Forelimb muscle (tissue), 1 donor: ENCODE data around the gene ADCYAP1R1. TPM values are rescaled to one million over a fixed set of nuclear protein-coding genes. Genes with fewer than 3 reads are reported as not detected.

Experiments used
- DNase-seq: peaks from one replicate; pipeline ENCODE4 v3.0.0-alpha.2; 2013; ENCODE audit warnings: low read depth
- polyA plus RNA-seq: library from polyadenylated mRNA; unstranded; fragments of 120-200 nt; gene quantifications from one replicate; pipeline ENCODE4 v1.2.1, GENCODE V29; 2013; ENCODE audit not compliant: insufficient read length

ADCYAP1R1 gene
- 6.7 TPM for polyA plus RNA-seq

DNA sequence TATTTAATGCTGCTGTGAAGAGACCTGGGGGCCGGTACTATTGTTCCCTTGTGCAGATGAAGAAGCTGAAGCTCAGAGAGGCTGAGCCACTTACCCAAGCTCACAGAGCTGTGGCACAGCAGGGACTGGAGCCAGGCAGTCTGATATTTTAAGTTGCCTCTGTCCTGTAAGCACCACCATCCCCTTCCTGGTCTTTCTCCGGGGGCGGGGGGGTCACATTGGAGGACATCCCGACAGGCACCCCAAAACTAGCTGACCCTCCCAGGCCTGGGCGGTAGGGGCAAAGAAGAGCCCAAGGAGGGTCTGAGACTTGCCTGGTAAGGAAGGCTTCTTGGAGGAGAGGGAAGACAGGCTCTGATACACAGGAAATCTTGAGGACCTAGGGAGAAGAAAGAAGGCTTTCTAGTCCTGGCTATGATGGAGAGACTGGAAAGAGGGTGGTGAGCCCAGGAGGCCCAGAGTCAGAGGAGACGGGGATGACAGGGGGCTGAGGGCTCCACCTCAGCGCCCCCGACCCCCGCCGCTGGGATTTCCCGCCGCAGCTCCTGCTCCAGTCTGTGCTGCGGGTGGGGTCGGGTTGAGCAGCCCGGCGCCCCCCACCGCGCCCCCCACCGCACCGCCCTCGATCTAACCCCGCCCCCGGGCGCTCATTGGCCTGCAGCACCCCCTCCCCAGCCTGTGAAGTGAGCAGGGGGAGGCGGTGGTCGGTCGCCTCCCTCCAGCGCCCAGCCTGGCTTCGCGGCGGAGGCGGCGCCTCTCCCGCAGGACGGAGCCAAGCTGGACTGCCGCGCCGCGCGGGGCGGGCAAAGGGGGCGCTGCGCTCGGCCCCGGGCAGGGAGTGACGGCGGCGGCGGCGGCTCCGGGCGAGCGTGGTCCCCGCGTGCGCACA is at the start of gene ADCYAP1R1:
TSS of gene ADCYAP1R1 (plus strand) at position 711 of the 889 bp plus-strand sequence. CDS start 10,957 bp downstream, outside the sequence.
- DNase-seq, result no peak

DNA sequence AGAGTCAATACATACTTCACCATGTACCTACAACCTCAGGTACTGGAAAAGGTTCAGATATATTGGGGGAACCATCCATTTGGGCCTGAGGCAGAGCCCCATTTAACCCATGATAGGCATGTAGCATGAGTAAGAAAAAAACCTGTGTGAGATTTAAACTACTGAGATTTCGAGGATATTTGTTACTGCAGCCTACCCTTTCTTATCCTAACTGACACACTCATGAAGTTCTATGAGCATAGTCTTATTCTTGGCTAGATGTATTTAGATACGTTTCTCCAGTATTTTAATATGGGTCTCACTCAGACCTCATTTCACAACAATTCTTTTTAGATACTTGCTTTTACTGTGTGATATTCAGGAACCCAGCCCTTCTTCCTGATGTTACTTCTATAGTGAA is 49.0 kb upstream of the ADCYAP1R1 start:
- no peak for DNase-seq

DNA sequence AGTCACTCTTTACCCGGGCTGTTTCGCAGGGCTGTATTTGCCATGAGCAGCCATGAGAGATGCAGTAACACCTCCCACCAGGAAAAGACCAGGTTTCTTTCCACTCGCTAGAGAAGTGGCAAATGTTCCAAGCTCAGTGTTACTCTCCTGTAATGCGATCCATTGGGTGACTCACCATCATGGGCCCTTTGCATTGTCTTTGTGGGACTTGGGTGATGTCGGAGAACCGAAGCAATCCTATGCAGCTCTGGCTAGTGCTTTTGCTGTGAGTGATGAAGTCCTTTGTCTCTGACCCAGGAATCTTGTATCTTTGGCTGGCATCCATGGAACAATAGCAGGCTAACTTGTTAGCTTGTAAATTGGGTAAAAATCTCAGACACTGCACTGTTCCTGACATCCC is 48.4 kb upstream of the ADCYAP1R1 start:
- DNase-seq, result no peak

DNA sequence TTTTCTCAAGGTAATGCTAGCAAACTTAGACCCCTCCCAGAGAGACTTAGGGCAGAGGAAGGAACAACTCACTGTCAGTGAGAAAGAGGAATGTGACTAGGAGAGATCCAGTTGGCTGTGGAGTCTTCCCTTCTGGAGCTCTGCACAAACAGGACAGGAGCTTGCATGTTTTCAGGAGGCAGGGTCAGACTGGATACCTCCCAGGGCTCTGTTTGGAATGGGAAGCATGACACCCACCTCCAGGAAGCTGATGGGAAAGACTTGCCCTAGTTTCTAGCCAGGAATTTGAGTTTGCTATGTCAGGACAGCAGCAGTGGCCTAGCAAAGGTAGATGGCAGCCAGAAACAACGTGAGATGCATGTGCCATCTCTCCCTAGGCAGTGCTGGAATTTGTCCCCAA is 47.7 kb upstream of the ADCYAP1R1 start:
- DNase-seq, result no peak

DNA sequence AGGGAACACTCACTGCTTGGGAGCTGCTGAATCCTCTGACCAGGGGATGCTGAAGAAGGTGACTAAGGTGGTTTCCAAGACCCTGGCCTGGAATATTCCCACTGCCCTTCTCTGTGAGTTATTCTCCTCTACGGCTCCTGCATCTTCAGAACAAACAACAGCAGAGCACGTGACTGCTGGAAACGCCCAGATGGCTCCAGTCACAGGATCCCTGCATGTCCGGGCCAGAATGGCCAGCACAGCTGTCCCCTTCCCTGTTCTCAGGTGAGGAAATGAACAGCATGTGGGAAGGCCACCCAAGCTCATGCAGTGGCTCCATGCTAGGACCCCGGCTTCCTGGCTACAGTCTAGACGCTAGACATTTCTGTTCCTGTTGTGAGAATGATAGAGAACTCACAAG is 45.3 kb upstream of the ADCYAP1R1 start:
- DNase-seq, result no peak

DNA sequence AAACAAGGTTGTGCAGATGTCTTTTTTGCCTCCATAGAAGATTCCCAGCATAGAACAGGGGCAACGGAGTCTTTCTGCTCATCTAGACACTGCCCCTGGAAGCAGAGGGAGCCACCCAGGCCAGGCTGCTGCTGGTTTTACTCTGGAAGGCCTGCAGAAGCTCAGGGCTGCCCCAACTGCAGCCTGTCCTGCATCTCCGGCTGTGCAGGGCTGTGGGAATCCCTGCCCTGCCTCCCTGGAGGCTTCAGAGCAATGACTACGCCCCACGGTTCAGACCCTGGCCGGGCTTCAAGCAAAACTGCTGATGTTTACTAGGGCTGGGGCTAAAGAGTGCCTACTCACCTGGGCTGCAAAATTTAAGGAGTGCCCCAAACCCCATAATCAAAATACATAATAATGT is 44.5 kb upstream of the ADCYAP1R1 start:
- no peak for DNase-seq

DNA sequence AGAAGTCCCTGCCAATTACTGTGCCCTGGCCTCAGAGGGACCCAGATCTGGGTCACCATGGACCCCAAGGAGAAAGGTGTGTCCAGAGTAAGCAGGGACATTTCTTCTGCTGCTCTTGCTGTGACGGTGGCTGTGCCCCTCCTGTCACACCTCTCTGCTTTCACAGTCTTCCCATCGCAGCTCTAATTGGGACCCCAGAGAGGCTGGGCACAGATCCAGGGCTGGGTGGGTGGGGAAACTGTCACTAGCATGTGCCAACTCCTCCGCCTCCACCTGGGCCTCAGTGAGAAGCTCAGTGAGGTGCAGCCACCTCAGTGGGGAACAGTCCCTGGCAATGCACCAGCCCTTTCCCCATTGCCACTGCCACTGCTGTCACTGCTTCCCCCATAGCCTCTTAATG is 37.3 kb upstream of the ADCYAP1R1 start:
- DNase-seq, result no peak

DNA sequence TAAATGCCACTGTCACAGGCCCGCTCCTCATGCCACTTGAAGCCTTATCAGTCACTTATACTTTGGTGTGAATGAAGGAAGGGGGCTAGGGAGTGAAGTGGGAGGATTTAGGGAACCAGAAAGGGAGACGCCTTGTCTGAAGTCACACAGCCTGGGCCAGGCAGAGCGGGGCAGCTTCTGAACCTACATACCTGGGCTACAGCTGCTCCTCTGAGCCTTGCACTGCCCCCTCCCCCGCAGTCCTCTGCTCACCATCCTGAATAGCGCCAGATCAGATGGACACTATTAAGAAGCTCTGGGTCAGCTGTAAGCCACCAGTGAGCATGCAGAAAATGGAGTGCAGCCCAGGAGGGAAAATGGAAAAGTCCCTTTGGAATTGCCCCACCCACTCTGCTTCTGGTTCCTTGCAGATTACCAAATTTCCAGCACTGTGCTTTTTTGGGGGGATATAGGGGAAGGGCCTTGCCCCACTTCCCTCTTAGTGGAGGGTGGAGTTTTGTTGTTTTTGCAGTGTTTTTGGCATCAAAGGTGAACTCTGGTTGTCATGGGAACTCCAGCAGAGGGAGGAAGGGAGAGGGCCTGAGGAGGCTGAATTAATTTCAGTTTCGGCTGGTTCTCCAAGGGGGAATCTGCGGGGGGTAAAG is 35.0 kb upstream of the ADCYAP1R1 start:
- no peak for DNase-seq

DNA sequence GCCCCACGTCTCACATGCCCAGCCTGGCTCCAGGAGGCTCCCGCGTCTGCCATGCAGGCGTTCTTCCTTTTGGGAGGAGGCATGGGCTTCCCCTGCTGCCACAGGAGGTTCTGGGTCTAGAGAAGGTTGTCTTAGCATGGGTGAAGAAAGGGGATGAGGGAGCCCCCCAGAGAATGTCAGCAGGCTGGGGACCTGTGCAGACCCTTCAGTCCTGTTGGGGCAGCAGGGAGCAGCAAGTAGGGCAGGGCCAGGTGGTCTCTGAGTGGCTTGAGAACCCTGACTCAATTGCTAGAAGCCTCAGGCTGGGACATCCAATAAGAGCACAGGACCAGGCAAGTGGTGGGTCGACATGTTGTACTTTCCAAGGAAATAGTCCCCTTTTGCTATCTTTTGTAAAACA is 34.4 kb upstream of the ADCYAP1R1 start:
- DNase-seq, result no peak

DNA sequence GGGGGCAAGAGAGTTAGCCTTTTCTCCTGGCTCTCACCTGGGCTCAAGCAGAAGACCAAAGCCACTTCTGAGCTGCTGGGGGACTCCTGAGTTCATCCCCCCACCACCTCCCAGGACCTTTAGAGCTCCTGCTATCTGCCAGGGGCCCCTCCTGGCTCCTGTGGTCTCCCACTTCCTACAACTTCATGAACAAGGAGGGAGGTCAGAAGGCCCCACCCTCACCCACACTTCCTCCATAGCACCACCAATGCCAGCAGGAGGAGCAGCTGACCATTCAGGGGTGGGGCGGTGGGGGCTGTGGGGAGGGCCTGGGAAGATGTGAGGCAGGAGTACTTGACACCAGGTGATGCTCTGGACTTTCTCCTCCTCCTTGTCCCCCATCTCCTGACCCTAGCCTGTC is 32.6 kb upstream of the ADCYAP1R1 start:
- no peak for DNase-seq

DNA sequence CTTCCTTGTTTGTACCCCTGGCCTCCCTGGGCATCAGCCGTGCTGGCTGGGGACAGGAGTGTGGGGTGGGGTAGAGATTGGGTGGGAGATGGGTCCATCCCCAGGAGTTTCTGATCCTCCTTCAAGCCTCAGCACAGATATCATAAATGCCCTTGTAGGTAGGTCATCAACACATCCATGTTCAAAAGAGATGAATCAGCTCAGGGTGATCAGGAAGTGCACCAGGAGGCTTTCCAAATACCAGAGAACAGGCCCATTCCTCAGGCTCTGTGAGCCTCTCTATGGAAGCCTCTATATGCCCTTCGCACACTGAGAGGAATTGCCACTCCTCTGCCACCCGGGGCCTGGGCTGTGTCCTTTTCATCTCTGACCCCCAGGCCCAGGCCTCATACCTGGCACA is 31.9 kb upstream of the ADCYAP1R1 start:
- no peak for DNase-seq

DNA sequence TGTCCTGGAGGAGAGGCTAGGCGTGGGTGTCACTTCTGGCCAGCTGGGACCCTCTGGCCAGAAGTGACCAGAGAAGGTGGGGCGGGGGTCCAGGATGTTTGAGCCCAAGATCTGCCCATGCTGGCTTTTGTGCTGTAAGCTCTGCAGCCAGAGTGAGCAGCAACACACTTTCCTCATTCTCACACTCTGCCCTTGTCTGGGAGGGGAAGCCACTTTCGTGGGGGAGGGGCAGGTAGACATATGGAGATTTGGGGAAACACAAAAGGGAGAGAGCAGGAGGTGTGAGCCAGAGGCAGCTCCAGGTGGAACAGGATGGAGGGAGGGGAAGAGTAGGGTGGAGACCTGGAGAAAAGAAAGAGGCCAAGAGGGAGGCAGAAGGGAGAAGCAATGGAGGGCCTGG is 31.5 kb upstream of the ADCYAP1R1 start:
- no peak for DNase-seq

DNA sequence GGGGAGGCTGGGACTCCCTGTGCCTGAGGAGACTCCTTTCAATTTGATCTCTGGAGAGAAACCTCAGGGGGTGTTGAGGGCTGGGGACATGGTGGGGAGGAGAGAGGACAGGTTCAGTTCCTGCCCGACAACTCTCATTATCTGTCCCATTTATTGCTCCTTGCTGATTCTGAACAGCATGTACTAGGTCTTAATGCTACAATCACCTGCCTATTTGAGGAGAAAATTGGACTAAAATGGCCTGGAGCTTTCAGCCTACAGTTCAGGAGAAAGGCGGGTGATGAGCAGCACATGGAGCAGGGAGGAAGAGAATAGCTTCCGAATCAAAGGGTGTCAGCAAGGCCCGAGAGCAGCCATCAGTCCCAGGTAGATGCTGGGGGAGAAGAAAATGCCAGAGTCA is 30.0 kb upstream of the ADCYAP1R1 start:
- DNase-seq, result no peak

DNA sequence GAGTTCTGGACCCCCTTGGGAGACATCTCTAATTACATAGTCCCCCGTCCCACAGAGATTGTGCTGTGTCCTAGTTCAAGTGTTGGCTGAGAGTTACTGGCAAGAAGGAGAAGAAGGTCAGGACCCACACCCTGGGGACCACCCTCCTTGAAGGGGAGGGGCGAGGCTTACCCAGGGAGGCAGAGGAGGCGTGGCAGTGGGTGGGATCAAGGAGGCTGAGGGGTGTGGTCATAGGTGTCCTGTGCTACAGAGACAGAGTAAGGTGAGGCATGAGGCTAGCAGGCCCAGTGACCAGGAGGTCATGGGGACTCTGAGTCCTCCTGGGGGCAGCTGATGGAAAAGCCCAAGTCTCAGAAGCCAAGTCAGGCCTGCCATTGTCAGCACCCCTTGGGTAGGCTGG is 29.4 kb upstream of the ADCYAP1R1 start:
- DNase-seq, result no peak

DNA sequence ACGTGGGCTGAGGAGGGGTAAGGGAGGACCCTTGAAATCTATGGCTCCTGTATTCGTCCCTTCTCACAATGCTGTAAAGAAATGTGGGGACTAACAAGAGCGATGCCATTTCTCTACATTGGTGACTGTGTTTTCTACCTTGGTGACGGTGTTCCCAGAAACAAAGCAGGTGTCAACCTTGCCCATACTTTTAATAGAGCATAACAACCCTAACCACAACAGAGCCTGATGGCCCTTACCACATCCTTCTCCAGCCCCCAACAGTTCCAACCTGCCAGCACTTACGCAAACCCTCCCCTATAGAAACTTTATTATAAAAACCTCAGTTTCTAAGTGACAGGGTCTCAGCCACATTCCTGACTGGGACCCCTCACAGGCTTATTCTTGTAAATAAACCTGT is 28.2 kb upstream of the ADCYAP1R1 start:
- DNase-seq, result no peak

DNA sequence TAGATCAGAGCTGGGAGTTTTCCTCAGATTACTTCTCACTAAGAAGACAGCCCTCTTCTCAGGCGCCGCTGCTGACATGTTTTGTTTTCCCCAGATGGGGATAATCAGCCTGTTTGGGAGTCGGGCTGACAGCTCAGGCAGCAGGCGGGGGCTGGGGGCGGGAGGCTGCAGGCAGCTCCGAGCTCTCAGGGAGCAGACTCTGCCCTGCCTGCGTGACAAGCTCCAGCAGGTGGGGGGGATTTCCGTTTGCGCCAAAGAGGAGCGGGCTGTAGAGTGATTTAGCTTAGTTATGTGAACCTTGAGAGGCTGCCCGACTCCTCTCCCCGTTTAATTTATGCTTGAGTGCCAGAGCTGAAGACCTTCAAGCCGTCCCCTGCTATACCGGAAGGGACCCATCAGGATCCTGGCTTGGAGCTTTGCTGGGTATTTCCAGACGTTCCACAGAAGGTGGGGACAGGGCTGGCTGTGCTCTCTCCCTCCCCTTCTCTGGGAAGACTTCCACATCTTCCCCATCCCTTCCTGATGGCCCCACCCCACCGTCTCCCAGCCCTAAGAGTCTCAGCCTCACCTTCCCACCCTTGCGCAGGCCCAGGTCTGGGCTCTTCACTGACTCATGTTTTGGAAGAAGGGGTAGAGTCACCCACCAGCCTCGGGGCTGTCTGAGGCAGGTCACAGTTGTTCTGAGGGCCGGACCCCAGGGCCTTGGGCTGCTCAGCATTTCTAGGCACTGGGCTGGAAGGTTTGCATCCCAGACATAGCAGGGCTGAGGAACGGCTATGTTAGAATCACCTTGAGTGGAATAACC is 24.7 kb upstream of the ADCYAP1R1 start:
- no peak for DNase-seq

DNA sequence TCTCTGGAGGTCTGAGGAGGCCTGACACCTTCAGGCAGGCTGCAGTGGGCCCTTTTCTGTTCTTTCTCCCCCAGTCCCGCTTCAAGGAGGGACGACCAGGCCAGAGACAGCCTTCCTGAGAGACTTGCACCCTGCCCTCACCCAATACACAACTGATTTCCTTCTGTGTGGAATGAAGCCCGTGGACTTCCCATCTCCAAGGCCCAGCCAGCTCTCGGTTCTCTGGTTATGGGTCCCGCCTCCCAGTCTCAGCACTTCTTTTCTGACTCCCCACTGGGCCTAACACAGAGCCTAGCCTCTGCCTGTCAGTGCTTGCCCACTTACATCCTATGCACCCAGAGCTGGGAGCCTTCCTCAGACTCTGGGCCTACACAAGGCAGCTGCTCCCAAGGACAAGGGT is 24.1 kb upstream of the ADCYAP1R1 start:
- no peak for DNase-seq

DNA sequence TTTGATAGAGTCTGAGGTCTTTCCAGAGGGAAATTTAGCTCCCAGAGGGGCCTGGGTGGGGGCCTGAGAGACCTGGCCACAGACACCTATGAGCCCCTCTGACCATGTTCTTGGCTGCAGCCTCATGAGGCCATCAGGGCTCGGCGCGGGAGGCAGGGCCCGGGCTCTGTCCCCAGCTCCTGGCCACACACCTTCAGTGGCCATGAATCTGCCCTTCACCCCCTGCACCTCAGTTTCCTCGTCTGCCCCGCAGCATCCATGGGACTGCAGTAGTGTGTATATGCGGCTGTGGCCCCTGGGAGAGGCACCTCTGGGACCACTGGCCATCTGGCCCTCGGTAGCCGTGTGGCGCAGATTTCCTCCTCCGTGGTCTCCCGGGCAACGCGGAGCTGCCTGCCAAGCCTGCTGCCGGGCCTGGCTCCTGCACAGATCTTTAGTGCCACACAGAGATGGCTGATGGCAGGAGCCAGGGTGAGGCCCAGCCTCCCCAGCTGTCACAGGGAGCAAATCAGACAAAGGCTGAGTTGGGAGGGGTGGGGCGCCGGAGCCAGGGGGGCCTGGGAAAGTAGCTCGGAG is 23.6 kb upstream of the ADCYAP1R1 start:
- no peak for DNase-seq

DNA sequence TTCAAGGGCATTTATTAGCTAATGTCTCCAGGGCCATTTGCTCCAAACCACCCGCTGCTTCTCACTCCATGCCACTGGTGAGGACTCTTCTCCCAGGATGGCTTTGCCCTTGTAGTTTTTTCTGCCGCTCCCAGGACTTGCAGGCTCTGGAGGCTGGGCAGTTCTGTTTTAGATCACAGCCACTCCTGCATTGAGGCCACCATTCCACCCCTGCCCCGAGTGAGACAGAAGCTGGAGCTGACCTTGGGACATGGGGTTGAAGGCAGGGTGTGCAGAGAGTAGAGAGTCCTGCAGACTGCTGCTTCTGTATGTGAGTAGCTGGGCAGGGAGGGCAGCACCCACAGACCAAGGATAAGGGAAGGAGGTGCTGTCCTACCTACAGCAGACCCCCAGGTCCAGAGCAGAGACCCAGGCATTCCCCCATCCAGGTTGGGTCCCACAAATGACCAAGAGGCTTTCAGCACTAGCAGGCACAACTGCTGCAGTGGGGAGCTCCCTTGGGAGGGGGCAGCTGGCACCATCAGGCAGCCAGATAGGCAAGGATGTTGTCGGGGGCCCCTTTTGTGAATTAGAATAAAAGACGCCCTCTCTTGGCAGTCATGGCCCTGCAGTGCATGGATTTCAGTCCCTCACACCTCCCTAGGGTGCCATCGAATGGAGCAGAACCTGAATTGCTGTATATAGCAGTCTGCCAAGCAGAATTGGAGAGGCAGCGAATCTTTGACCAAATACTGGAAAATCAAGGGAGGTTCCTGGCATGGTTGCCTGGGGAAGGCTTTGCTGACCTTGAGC is 22.7 kb upstream of the ADCYAP1R1 start:
- DNase-seq, result no peak

DNA sequence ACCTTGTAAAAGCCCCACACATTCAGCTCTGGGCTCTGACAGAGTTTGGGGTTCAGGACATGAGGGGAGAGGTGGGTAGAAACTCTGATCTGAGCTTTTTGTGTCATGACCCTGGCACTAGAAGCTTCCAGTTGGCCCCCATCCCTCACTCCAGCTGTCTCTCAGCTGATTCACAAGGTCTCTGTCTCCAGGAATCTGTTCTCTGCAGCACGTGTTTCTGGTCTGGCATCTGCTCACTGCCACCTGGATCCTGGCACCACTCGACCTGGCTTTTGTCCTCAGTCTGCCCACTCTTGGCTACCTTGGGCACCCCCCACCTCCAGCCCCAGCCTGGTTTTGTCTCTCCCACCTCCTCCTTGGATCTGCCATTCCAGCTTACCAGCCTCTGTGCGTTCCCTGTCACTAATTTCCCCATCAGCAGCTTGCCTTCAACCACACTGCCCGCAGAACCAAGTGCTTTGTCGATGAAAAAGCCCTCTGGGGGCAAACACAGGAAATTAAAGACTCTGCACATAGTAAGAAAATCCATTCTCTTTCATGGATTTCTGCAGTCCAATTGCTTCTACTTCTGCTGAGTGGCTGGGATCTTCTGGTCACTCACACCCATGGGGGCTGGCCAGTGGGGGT is 18.3 kb upstream of the ADCYAP1R1 start:
- no peak for DNase-seq

DNA sequence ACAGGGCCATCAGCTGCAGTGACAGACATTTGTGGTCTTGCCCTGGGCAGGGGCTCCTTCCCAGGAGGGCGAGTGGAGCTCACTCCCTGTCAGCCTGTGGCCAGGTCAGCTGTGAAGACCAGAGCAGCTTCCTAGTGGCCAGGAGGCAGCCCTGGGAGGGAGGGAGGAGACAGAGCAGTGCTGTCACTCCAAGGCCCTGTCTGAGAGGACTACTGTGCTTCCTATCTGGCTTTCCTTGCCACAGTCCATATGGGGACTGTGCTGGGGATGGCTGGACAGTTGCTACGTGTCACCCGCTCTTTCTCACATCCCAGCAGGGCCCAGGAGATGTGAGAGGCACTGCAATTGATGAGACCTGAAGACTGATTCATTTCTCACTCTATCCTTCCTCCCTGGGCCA is 15.2 kb upstream of the ADCYAP1R1 start:
- DNase-seq, result no peak
